Activated T-cell treated with anti-CD3 and anti-CD28 coated beads for 24 hours (primary cell): ENCODE data around the gene PAK4.
"Not testable (repeated sequence)": the region's sequence is repeated elsewhere in the genome, so short reads cannot be mapped to it uniquely, and the experiment has no call there.

Experiments
- DNase-seq: peaks from one replicate; pipeline ENCODE4 v3.0.0-alpha.2; 2020; ENCODE audit warnings: low read depth

Gene PAK4

DNA sequence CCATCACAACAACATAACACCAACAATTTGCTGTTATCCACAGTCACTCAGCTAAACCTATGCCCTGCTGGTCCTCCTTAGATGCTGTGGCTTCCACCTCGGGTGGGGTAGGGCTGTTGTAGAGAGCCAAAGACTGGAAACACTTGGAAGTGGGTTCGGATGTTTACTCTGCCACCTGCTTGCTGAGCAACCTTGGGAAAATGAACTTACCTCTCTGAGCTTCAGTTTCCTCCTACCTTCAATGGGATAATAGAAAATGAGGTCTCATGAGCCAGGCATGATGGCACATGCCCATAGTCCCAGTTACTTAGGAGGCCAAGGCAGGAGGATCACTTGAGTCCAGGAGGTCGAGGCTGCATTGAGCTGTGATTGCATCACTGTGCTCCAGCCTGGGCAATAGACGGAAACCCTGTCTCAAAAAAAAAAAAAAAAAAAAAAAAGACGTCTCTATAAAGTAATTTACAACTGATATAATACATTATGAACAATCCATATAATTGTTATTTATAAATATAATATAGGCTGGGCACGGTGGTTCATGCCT lies 81.8 kb downstream of the PAK4 start:
- no peak for DNase-seq

DNA sequence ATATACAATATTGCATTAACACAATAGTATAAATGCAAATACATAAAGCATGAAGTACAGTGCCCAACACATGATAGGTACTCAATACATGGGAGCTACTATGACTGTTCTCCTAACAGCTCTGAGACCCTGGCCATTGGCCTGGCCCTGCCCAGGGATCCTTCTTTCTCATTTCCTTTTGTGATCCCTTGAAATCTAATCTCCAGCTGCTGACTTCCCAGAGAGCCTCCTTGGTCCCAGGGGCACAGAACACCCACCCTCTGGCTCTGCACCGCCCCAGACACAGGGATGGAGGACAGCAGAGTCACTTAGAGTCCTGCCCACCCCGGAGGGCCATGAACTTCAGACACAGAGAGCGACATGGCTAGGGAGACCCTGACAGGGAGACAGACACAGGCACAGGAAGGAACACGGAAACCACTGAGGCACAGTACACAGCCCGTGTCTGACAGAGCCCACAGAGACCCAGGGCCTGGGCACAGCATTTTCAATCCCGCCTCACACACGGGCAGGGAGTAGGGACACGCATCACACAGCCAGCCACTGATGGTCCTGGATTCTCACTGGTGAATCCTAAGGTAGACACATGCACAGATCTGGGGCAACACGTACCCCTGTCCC lies 82.7 kb downstream of the PAK4 start:
- no peak for DNase-seq

DNA sequence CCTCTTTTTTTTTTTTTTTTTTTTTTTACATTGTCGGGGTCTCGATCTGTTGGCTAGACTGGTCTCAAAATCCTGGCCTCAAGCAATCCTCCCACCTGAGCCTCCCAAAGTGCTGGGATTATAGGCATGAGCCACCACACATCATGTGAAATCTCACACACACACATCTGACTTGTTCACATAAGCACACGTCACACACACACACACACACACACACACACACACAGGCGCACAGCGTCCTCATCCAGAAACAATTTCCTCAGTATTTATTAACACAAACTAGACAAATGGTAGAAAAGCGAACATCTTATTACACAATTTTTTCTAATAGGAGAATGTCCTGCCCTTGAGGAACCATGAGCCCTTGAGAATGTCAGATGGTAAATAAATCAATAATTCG lies 83.6 kb downstream of the PAK4 start:
- DNase-seq, result no peak

DNA sequence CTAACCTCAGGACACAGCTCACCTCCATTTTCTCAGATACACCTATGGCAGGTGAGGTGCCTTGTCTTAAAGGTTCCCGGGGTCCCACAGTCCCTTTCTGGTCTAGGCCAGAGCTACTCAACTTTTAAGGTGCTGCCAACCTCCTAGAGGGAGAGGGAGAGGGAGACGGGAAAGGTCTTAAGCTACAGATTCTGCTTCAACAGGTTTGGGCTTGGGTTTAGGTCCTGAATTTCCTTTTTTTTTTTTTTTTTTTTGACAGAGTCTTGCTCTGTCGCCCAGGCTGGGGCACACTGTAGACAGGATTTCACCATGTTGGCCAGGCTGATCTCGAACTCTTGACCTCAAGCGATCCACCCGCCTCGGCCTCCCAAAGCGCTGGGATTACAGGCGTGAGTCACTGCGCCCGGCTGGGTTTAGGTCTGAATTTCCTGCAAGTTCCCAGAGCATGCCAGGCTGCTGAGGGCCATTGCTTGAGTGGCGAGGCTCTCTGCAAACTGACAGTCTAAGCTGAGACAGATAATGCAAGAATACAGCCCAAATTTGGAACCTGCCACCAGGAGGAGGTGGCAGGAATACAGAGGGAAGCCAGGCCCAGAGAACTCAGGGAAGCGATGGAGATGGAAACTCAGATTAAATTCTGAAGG lies 86.3 kb downstream of the PAK4 start:
- DNase-seq, result no peak

DNA sequence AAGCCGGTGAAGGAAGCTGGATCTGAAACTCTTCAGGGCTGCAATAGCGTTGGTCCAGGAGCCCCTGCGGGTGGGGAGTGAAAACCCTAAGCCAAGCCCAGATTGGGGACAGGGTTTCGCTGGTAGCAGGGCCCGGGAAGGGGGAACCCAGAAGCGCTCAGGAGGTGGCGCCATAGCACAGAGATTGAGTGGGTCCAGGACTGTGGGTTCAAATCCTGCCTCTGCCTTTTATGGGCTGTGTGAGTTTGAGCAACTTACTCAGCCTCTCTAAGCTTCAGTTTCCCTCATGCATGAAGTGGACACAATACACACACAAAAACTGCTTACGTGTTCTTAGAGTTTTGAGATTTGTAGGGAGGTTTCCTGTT lies 86.8 kb downstream of the PAK4 start:
- DNase-seq, result peak; percentile 42

DNA sequence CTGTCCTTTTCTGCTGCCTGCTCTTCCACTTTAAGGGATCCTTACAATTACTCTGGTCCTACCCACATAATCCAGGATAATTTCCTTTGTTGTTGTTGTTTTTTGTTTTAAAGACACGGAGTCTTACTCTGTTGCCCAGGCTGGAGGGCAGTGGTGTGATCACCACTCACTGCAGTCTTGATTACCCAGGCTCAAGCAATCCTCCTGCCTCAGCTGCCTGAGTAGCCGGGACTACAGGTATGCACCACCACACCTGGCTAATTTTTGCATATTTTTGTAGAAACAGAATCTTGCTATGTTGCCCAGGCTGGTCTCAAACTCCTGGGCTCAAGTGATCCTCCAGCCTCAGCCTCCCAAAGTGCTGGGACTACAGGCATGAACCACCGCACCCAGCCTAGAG lies 89.7 kb downstream of the PAK4 start:
- not testable (repeated sequence) for DNase-seq

DNA sequence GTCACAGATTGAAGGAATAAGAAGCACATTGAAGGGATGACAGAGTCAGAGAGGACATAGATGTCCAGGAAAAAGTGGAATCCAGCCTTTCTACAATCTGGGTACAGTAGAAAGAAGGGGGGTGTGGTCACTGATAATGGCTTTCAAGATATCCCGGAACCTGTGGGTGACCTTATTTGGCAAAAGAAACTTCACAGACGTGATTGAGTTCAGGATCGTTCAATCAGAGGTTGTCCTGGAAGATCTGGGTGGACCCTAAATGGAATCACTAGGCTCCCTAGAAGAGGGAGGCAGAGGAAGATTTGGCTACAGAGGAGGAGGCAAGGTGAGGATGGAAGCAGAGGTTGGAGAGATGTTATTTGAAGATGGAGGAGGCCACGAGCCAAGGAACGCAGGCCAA lies 91.5 kb downstream of the PAK4 start:
- DNase-seq, result no peak

DNA sequence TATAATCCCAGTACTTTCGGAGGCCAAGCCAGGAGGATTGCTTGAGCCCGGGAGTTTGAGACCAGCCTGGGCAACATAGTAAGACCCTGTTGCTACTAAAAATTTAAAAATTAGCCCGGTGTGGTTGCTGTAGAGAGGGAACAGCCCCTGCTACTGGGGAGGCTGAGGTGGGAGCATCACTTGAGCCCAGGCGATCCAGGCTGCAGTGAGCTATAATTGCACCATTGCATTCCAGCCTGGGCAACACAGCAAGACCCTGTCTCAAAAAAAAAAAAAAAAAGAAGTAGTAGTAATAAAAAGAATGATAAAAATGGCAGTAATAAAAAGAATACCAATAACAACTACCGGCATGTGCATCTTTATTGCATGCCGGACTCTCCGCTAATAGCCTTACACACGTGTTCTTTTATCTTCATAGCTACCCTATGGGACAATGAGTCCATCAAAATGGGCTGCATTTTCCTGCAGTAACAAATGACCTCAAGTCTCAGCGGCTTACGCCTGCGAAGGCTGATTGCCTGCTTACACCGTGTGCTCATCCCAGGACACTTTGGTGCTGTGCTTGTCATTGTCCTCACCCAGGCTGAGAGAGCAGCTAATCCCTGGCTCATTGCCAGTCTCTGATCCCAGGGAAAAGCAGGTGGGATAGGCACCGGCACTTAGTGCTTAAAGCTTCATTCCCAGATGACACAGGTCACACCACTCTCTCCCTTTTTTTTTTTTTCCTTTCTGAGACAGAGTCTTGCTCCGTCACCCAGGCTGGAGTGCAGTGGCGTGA lies 92.8 kb downstream of the PAK4 start:
- no peak for DNase-seq

DNA sequence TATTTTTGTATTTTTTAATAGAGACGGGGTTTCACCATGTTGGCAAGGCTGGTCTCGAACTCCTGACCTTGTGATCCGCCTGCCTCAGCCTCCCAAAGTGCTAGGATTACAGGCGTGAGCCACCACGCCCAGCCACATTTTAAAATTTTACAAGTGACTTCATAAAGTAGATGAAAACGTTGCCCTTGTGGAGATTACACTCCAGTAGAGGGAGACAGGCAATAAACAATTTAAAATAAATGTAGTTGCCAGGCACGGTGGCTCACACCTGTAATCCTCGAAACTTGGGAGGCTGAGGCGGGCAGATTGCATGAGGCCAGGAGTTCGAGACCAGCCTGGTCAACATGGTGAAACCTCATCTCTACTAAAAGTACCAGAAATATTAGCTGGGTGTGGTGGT lies 93.5 kb downstream of the PAK4 start:
- not testable (repeated sequence) for DNase-seq

DNA sequence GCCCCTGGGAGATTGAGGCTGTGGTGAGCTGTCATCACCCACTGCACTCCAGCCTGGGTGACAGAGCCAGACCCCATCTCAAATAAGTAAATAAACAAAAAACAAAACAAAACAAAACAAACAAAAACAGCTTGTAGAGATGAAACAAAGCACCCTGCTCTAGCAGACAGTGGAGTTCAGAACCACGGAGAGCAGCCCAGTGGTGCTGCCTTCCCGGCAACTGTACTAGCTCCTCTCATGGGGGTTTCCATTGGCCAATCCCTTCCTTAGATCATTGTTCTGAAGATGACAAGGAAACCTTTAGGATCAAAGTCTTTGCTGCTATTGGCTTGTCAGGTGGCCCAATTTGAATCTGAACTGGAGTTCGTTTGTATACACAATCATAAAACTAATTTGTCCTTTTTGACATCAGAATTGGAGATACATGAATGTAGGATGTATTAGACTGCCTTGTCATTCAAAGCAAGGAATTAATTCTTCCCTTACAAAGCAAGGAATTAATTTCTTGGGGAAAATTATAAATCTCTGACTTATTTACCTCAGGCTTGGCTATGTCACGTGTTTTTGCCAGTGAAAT lies 98.2 kb downstream of the PAK4 start:
- DNase-seq, result no peak

DNA sequence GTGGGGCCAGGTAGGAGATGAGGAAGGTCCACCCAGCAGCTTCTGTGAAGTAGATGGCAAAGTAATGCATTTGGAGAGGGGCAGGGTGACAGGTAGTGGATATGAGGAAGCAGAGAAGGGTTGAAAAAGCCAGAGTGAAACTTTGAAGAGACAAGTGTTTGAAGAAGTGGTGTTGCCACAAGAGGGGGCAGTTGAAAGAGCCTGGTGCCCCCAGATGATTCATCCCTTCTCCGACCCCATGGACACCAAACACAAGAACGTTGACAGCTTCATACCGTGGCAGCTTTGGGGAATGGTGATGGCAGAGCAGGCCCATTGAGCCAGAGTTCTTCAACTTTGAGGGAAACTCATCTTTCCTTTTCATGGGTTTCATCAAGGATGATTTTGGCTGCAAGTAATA lies 99.3 kb downstream of the PAK4 start:
- no peak for DNase-seq
